Pancreas (tissue), 10 donors: ENCODE measurements around the gene SUPT3H. TPM values are rescaled to one million over a fixed set of nuclear protein-coding genes. Genes with fewer than 3 reads are reported as not detected.
A peak's percentile ranks its signal among the peaks of the same experiment; 100 is the strongest.

Source experiments
- ATAC-seq, 4 donors: fragments of 200-7000 bp; cut with Tn5 transposase; one replicate each; pipeline versions ENCODE4 v1.8.0 to v1.9.1; 2020; ENCODE audit warnings: mild to moderate bottlenecking in 4 of 4, moderate library complexity in 4 of 4
- DNase-seq, 6 donors: peaks; one replicate each; pipeline ENCODE4 v3.0.0-alpha.2; 2020
- FAIRE-seq: peaks from 2 replicates; lab custom pipeline; 2012; peaks lifted over from hg19 to GRCh38; lab: Jason Lieb, UNC
- H3K27ac ChIP-seq, 4 donors: fragments of 200-600 bp; sonication (generic); 1 replicate in 3 of 4; 2 replicates in 1 of 4; pipeline versions ENCODE4 v1.5.0 to v1.8.0; 2020
- H3K27me3 ChIP-seq, 4 donors: fragments of 200-600 bp; one replicate each; pipeline ENCODE4 v1.8.0; 2021
- H3K36me3 ChIP-seq, 3 donors: fragments of 200-600 bp; sonication (generic) in 1 of 3; one replicate each; pipeline versions ENCODE4 v1.5.0 to v1.8.0; 2020 to 2021
- H3K4me1 ChIP-seq, 3 donors: fragments of 200-600 bp; one replicate each; pipeline ENCODE4 v1.8.0; 2021
- H3K4me3 ChIP-seq, 4 donors: fragments of 200-600 bp; sonication (generic) in 2 of 4; one replicate each; pipeline versions ENCODE4 v1.5.0 to v1.8.0; 2020 to 2021
- H3K9me3 ChIP-seq, 4 donors: fragments of 200-600 bp; one replicate each; pipeline ENCODE4 v1.8.0; 2021
- CTCF ChIP-seq, 4 donors: fragments of 200-600 bp; sonication (generic) in 3 of 4; IDR thresholded peaks; one replicate each; pipeline versions ENCODE4 v1.5.0 to v1.8.0; 2021; ENCODE audit warnings: antibody characterized with exemption in 4 of 4
- WGBS, 2 donors: extraction: QIAGEN DNeasy Blood & Tissue Kit; methylation state at CpG; one replicate each; pipeline ENCODE4 v1.1.7; 2013; 5-methylcytosine and 5-hydroxymethylcytosine counted together
- intact Hi-C, 3 donors: fragments of 100-400 bp; cut with DNase I; formaldehyde crosslinking; loops; one replicate each; pipeline versions ENCODE4 v1.11.1 to v1.14.2; 2022
- polyA plus RNA-seq, 2 donors: library from polyadenylated mRNA; stranded (reverse); fragments of 200-250 nt; gene quantifications; one replicate each; pipeline ENCODE4 v1.2.3, GENCODE V29; 2013
- total RNA-seq, 6 donors: library from RNA; stranded (reverse); fragmentation: NEBNext Ultra II Directional in 4 of 6; extraction: Animal tissue kit (Norgen Biotek cat#: 25700) in 4 of 6; gene quantifications; one replicate each; pipeline versions ENCODE4 v1.2.1 to v1.2.4, GENCODE V29; 2021 to 2023
- donor health status: healthy with polysubstance abuse.
- donor health status: DM: no; HTN: no; CAD: no; lungs with moderate emphysema.
- donor health status: DM: no; HTN: no; CAD: no.
- donor health status: control.
- donor health status: control.
- donor health status: Bipolar disorder and iron deficiency.
- donor health status: DM: yes; HTN: yes; CAD: no.
- donor health status: DM: no; HTN: no; CAD: no.
- donor health status: DM: no; HTN: no; CAD: no.
- donor health status: DM: yes; HTN: yes; CAD: no.

Gene SUPT3H
- total and polyA plus RNA-seq, 8 donors, result 3.6 to 8.0 (median 5.3) TPM

DNA sequence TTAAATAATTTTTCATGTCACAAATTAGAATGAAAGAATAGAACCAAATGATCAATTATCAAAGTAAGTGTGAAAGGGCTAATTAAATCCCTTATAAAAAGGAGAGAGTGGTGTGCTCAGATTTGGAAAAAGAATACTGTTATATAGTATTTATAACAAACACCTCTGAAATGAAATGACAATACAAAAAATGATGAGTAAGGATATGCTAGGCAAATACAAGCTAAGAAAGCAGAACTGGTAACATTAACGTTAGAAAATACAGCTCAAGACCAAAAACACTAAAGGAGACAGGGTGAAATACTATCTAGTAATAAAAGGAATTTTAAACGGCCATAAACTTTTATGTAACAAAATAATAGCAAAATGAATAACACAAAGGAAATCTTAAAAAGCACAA is 373.8 kb downstream of the SUPT3H start:
- Histone ChIP-seq H3K4me3 (no peak overlapping the region), H3K36me3 (no peaks in the 10 kb centered on the region), H3K27ac (no peak overlapping the region), H3K27me3 (no peaks in the 10 kb centered on the region), H3K4me1 (no peaks in the 10 kb centered on the region), H3K9me3 (no peaks in the 10 kb centered on the region)
- TF ChIP-seq CTCF (IDR thresholded peaks at IDR 0.05), result no peak
- FAIRE-seq, result no peak
- WGBS, 2 donors, result 40 to 48% methylated on average over 2 of the region's 2 CpGs
- DNase-seq, result no peak
- intact Hi-C loops, result no loop called here
- no peak for ATAC-seq

- intact Hi-C loops, result no loop called here
- H3K27ac ChIP-seq, result no peak overlapping the region
- no peaks in the 10 kb centered on the region for H3K36me3 ChIP-seq
- no peak for TF ChIP-seq CTCF (IDR thresholded peaks at IDR 0.05)
- DNase-seq (no peak), FAIRE-seq (no peak), ATAC-seq (peak in 1 of 4 donors; percentile 66)
- WGBS, 2 donors, result 80 to 88% methylated on average over 4 of the region's 4 CpGs
- no peaks in the 10 kb centered on the region for H3K9me3 ChIP-seq
- no peaks in the 10 kb centered on the region for H3K27me3 ChIP-seq
- H3K4me1 ChIP-seq, result no peaks in the 10 kb centered on the region
- H3K4me3 ChIP-seq, result no peak overlapping the region
Measured at GRCh38 chr6:45003387-45003786, 374.3 kb downstream of the SUPT3H start.

DNA sequence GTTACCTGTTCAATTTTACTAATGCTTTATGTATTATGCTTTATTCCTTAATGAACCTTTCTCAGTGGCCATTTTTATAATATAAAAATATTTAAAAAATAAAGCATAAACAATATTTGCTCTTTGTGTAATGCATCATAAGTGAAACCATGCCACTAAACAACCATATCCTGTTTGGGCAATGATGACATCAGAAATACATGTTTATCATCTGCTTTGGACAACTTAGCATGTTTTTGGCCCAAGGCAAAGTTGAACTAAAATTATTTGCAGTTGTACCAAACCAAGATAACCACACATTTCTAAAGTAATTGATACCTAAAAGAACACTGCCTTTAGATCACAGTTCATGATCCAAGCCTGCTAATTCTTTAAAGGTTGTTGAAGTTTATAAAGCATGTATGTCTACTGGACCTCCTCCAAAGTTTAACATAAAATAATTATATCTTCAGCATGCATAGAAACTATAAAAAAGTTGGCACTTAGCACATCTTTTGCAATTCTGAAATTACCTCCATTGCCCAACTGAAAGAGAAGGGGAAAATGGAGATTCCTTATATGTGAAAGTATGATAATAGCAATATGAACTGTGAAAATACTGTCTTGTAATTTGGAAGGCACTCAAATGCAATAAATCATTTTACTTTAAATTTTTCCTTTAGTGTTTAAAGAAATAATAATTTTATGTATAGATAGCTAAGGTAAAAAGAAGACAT is 375.2 kb downstream of the SUPT3H start:
- H3K36me3 ChIP-seq, result no peaks in the 10 kb centered on the region
- no peak overlapping the region for H3K27ac ChIP-seq
- no peak overlapping the region for H3K4me3 ChIP-seq
- no peaks in the 10 kb centered on the region for H3K27me3 ChIP-seq
- intact Hi-C loops, result no loop called here
- no peak for DNase-seq
- TF ChIP-seq CTCF (IDR thresholded peaks at IDR 0.05), result no peak
- no peak for ATAC-seq
- H3K9me3 ChIP-seq, result no peaks in the 10 kb centered on the region
- FAIRE-seq, result no peak
- no peaks in the 10 kb centered on the region for H3K4me1 ChIP-seq

GRCh38 chr6:45001663-45002062 is 376.1 kb downstream of the SUPT3H start:
- DNase-seq (no peak), ATAC-seq (no peak), FAIRE-seq (no peak)
- H3K27me3 ChIP-seq, result no peaks in the 10 kb centered on the region
- no peaks in the 10 kb centered on the region for H3K36me3 ChIP-seq
- 81% methylated on average over 1 of the region's 1 CpG for WGBS, 2 donors
- H3K4me3 ChIP-seq, result no peak overlapping the region
- no peak overlapping the region for H3K27ac ChIP-seq
- intact Hi-C loops, result no loop called here
- H3K9me3 ChIP-seq, result no peaks in the 10 kb centered on the region
- TF ChIP-seq CTCF (IDR thresholded peaks at IDR 0.05), result no peak
- H3K4me1 ChIP-seq, result no peaks in the 10 kb centered on the region

GRCh38 chr6:45000833-45001232 is 376.9 kb downstream of the SUPT3H start:
- ATAC-seq, result no peak
- DNase-seq, result no peak

More at GRCh38 chr6:45000833-45001232, 376.9 kb downstream of the SUPT3H start:
- H3K36me3 ChIP-seq, result no peaks in the 10 kb centered on the region
- no peak for TF ChIP-seq CTCF (IDR thresholded peaks at IDR 0.05)
- H3K4me3 ChIP-seq, result no peak overlapping the region
- intact Hi-C loops, result no loop called here
- FAIRE-seq, result no peak
- H3K27me3 ChIP-seq, result no peaks in the 10 kb centered on the region
- no peak overlapping the region for H3K27ac ChIP-seq
- H3K9me3 ChIP-seq, result no peaks in the 10 kb centered on the region
- H3K4me1 ChIP-seq, result no peaks in the 10 kb centered on the region
